ENCODE measurements around the gene SLC2A6.

The SLC2A6 gene

DNA sequence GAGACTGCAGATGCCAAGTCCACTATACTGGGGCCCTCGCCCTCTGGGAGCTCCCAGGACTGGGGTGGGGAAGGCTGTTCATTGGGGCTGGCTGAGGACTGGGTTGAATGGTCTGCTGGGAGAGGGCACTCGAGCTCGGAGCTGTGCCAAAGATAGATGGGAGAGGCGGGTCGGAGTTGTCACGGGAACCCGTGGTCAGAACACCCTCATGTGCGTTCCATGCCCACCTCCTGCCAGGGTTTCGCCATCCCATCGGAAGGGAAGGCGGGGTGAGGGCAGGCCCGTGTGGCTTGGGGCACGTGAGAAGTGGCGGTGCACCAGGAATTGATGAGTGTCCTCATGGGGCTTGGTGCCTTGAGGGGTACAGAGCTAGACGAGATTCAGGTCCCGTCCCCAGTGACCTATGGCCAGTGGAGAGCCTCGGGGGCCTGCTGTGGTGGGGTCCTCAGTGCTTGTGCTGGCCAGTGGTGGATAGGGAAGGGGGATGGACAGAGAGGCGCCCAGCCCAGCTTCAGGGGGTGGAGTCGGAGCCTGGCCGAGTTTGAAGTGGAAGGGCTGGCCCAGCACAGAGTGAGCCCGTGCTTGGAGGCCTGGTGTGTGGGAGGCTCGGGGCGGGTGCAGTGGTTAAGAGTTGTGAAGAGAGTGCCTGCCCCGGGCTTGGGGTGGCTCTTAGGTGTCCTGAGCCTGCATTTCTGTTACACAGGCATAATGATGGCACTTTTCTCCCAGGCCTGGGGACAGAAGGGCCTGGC is 14.9 kb downstream of the SLC2A6 start:
- Mint-ChIP-seq H3K27ac (no peak overlapping the region), H3K36me3 (ENCODE audit: low read depth) (peaks cover 8% of the 10 kb centered on the region), H3K9me3 (no peaks in the 10 kb centered on the region), H3K4me3 (peak overlapping the region in 1 of 3 experiments; percentile 26), H3K4me1 (peaks cover 10% of the 10 kb centered on the region), H3K27me3 (ENCODE audit: low read depth) (no peaks in the 10 kb centered on the region)
- TF ChIP-seq, protein P1, sequence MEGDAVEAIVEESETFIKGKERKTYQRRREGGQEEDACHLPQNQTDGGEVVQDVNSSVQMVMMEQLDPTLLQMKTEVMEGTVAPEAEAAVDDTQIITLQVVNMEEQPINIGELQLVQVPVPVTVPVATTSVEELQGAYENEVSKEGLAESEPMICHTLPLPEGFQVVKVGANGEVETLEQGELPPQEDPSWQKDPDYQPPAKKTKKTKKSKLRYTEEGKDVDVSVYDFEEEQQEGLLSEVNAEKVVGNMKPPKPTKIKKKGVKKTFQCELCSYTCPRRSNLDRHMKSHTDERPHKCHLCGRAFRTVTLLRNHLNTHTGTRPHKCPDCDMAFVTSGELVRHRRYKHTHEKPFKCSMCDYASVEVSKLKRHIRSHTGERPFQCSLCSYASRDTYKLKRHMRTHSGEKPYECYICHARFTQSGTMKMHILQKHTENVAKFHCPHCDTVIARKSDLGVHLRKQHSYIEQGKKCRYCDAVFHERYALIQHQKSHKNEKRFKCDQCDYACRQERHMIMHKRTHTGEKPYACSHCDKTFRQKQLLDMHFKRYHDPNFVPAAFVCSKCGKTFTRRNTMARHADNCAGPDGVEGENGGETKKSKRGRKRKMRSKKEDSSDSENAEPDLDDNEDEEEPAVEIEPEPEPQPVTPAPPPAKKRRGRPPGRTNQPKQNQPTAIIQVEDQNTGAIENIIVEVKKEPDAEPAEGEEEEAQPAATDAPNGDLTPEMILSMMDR (IDR thresholded peaks at IDR 0.05; ENCODE audit: unreplicated experiment in 3 of 3), result no peak

DNA sequence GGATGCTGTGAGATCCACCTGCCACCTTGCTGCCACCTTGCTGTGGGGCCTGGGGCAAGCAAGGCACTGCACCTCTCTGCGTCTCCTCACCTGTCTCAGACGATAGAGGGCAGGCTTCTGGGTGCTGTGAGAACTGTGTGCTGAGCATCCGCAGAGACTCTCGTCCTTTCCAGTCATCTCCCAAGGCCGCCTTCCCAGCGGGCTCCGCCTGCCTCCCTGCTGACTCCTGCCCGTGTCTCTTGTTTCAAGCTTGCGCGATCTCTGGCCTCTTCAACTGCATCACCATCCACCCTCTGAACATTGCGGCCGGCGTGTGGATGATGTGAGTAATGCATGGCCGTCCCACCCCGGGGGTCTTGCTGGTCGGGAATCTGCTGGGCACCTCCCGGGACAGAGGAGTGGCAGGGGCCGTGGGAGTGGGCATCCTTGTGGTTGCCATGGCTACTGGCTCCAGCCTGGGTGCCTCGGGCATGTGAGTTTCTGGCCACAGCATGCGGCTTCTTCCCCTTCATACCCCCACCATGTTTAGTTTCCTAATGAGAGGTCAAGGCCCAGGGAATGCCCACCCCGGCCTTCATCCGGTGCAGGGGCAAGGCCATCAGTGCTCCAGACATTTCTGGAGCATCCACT is 15.6 kb downstream of the SLC2A6 start:
- TF ChIP-seq, protein P1 (IDR thresholded peaks at IDR 0.05; ENCODE audit: unreplicated experiment in 3 of 3), result no peak
- Mint-ChIP-seq H3K36me3 (ENCODE audit: low read depth) (peaks cover 8% of the 10 kb centered on the region), H3K4me3 (peak overlapping the region in 2 of 3 experiments; percentile 24 to 36), H3K27me3 (ENCODE audit: low read depth) (no peaks in the 10 kb centered on the region), H3K9me3 (no peaks in the 10 kb centered on the region), H3K27ac (no peak overlapping the region), H3K4me1 (peaks cover 10% of the 10 kb centered on the region)

DNA sequence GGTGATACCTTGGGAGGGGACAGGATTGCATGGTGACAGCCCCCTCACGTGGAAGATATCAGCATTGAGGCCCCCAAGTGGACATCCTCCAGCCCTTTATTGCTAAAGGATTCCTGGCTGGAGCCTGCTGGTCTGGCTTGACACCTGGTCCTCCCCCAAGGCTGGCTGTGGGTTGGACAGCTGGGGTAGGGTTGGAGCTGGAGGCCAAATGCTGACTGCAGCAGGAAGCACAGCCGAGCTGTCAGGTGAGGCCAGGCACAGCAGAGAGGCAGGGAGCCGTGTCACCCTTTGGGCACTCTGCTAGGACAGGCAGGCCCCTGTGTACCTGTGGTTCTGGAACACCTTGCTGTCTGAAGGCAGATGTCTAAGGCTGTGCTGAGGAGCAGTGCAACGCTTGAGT is 16.9 kb downstream of the SLC2A6 start:
- H3K27ac Mint-ChIP-seq, result peak overlapping the region in 2 of 3 experiments; percentile 64 to 68
- peaks cover 10% of the 10 kb centered on the region for H3K4me1 Mint-ChIP-seq
- TF ChIP-seq, protein P1 (IDR thresholded peaks at IDR 0.05; ENCODE audit: unreplicated experiment in 3 of 3), result no peak
- H3K27me3 Mint-ChIP-seq (ENCODE audit: low read depth), result no peaks in the 10 kb centered on the region
- peak overlapping the region; percentile 86 to 89 (median 89) for H3K4me3 Mint-ChIP-seq
- no peaks in the 10 kb centered on the region for H3K9me3 Mint-ChIP-seq
- H3K36me3 Mint-ChIP-seq (ENCODE audit: low read depth), result peaks cover 8% of the 10 kb centered on the region

DNA sequence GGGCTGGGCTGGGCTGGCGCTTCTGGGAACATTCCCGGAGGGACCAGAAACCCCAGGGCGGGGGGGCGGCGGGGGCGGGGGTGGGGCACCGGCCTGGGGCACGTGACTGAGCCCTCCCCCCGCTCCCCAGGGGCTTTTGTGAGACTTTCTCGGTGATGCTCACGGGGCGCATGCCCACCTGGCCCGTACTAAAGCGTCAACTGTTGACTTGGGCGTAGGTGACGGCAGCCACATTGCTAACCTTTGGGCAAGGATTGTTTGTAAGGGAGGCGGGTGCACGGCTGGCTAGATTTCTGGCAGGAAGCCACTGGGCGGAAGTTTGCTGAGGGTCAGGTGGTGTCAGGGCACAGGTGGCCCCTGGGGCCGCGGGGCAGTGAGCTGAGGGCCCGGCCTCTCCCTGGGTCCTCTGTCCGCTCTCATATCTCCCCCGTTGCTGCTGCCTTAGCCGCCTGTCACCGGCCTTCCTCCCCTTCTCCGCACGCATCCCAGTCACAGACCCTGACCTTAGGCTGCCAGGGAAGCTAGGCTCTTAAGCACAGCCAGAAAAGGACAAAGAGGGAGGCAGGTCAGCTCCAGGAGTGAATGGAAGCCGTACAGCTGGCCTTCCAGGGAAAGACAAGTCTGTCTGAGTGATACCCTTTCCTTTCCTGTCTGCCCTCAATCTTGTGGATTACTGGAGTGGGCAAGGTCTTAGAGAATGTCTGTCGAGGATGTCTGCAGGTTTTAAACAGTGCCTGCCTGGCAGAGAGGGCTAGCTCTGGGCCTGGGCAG is 18.3 kb downstream of the SLC2A6 start:
- Mint-ChIP-seq H3K4me3 (peak overlapping the region; percentile 86 to 89 (median 89)), H3K27me3 (ENCODE audit: low read depth) (no peaks in the 10 kb centered on the region), H3K9me3 (no peaks in the 10 kb centered on the region), H3K36me3 (ENCODE audit: low read depth) (peaks cover 3% of the 10 kb centered on the region), H3K4me1 (peaks cover 10% of the 10 kb centered on the region), H3K27ac (peak overlapping the region; percentile 64 to 88 (median 68))
- TF ChIP-seq, protein P1 (IDR thresholded peaks at IDR 0.05; ENCODE audit: unreplicated experiment in 3 of 3), result no peak

DNA sequence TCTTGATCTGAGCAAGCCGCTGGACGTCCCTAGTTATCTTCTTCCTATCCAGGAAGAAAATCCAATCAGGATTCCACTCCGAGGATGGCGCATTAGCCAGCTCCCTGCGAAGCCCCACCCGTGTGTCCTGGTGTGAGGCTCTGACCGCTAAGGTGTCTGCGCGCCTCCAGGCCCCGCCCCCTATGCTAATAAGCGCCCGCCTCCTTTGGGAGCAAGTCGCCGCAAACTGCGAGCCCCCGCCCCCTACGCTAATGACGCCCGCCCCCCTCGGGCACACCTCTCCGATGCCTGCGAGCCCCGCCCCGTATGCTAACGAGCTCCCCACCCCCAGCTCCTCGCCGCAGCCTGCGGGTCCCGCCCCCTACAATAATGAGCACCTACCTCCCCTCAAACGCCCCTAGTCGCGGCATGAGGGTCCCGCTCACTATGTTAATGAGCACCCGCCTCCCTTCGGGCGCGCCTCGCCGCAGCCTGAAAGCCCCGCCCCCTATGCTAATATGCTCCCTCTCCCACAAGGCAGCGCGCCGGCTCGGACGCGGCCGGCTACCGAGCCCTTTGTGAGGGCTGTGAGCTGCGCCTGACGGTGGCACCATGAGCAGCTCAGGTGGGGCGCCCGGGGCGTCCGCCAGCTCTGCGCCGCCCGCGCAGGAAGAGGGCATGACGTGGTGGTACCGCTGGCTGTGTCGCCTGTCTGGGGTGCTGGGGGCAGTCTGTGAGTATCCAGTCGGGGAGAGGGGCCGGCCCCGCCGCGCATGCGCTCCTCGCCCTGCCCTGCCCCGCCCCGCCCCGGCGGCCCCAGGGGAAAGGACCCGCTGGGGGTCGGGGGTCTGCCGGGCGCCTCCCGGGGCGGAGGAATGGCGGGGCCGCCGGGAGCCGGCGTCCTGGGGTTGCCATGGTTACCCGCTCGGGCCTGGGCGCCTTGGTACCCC is 19.2 kb downstream of the SLC2A6 start, which contains the start of gene CACFD1:
Gene CACFD1 (plus strand): TSS at position 503 of the 929 bp plus-strand sequence. CDS start 89 bp downstream, at position 592.
- Mint-ChIP-seq H3K36me3 (ENCODE audit: low read depth) (no peaks in the 10 kb centered on the region), H3K9me3 (no peaks in the 10 kb centered on the region), H3K4me3 (peak within 1 kb of the TSS; percentile 89 to 96 (median 94)), H3K27me3 (ENCODE audit: low read depth) (no peaks in the 10 kb centered on the region), H3K27ac (peak within 1 kb of the TSS; percentile 79 to 94 (median 91)), H3K4me1 (peaks cover 10% of the 10 kb centered on the region)
- TF ChIP-seq, protein P1 (IDR thresholded peaks at IDR 0.05; ENCODE audit: unreplicated experiment in 3 of 3), result no peak
